HPDE6-E6E7 (cell line): ENCODE data around the gene ATF1.
"Not testable (repeated sequence)": the region's sequence is repeated elsewhere in the genome, so short reads cannot be mapped to it uniquely, and the experiment has no call there.

Experiments
- DNase-seq: peaks from one replicate; pipeline ENCODE4 v3.0.0; 2011; ENCODE audit warnings: missing footprints; ENCODE audit errors: extremely low spot score

Gene ATF1

GRCh38 chr12:50753232-50753769 is 10.6 kb upstream of the ATF1 start:
- DNase-seq: no peak

GRCh38 chr12:50764286-50765094 is 589 bp downstream of the ATF1 start:
- DNase-seq: no peak

GRCh38 chr12:50765095-50765911 is 1.4 kb downstream of the ATF1 start:
- no peak for DNase-seq

- no peak for DNase-seq
Measured at GRCh38 chr12:50768391-50768790, 4.5 kb downstream of the ATF1 start.

GRCh38 chr12:50768813-50769212 is 4.9 kb downstream of the ATF1 start:
- DNase-seq: not testable (repeated sequence)

GRCh38 chr12:50771409-50771808 is 7.5 kb downstream of the ATF1 start:
- DNase-seq: no peak

- no peak for DNase-seq
Measured at GRCh38 chr12:50772470-50772869, 8.6 kb downstream of the ATF1 start.

- no peak for DNase-seq
Measured at GRCh38 chr12:50772877-50773276, 9.0 kb downstream of the ATF1 start.

GRCh38 chr12:50775251-50775650 is 11.3 kb downstream of the ATF1 start:
- no peak for DNase-seq

- no peak for DNase-seq
Measured at GRCh38 chr12:50776749-50777728, 13.1 kb downstream of the ATF1 start.

GRCh38 chr12:50778663-50779590 is 15.0 kb downstream of the ATF1 start:
- no peak for DNase-seq

GRCh38 chr12:50780013-50780412 is 16.1 kb downstream of the ATF1 start:
- DNase-seq: no peak

- DNase-seq: no peak
Measured at GRCh38 chr12:50784501-50784900, 20.6 kb downstream of the ATF1 start.

- DNase-seq: no peak
Measured at GRCh38 chr12:50785406-50786001, 21.6 kb downstream of the ATF1 start.

- peak; percentile 89 for DNase-seq
Measured at GRCh38 chr12:50786498-50787231, 22.8 kb downstream of the ATF1 start.

GRCh38 chr12:50787618-50788017 is 23.7 kb downstream of the ATF1 start:
- DNase-seq: no peak

GRCh38 chr12:50788561-50788960 is 24.7 kb downstream of the ATF1 start:
- no peak for DNase-seq

GRCh38 chr12:50790081-50790480 is 26.2 kb downstream of the ATF1 start:
- no peak for DNase-seq

GRCh38 chr12:50799908-50800307 is 36.0 kb downstream of the ATF1 start:
- DNase-seq: no peak
